Stimulated activated CD4-positive, alpha-beta T cell treated with anti-CD3 and anti-CD28 coated beads, TNF-alpha, amount 100 ng/mL, for 1 hour (primary cell): ENCODE data around the gene TDRD12.
"Not testable (repeated sequence)": the region's sequence is repeated elsewhere in the genome, so short reads cannot be mapped to it uniquely, and the experiment has no call there.

Experiments used
- DNase-seq, 3 donors: peaks; one replicate each; pipeline ENCODE4 v3.0.0-alpha.2; 2020; ENCODE audit warnings: low read depth in 3 of 3, low spot score in 1 of 3

The TDRD12 gene

DNA sequence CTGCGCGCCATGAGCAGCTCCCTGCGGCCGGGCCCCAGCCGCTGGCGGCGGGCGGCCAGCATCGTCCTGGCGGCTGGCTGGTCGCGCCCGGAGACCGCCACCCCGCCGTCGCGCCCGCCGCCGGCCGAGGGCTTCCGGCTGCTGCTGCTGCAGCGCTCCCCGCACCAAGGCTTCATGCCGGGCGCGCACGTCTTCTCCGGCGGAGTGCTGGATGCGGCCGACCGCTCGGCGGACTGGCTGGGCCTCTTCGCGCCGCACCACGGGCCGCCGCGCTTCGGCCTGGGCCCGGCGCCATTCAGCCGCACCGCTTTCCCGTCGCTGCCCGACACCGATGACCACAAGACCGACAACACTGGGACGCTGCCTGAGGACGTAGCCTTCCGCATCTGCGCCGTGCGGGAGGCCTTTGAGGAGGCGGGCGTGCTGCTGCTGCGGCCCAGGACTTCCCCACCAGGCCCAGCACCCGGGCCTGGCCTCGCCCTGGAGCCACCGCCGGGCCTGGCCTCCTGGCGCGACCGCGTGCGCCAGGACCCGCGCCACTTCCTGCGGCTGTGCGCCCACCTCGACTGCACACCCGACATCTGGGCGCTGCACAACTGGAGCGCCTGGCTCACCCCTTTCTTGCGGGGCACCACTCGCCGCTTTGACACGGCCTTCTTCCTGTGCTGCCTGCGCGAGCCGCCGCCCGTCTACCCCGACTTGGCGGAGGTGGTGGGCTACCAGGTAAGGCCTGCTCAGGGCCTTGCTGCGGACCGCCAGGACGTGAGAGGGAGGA, 27.4 kb upstream of the TDRD12 start:
- DNase-seq: peak in 1 of 3 donors; percentile 34

- DNase-seq: no peak
Measured at GRCh38 chr19:32692727-32693061, 26.9 kb upstream of the TDRD12 start.

- not testable (repeated sequence) for DNase-seq
Measured at GRCh38 chr19:32693151-32694108, 26.1 kb upstream of the TDRD12 start.

- not testable (repeated sequence) for DNase-seq
Measured at GRCh38 chr19:32694316-32694715, 25.3 kb upstream of the TDRD12 start.

GRCh38 chr19:32694851-32695250, 24.7 kb upstream of the TDRD12 start:
- not testable (repeated sequence) for DNase-seq

GRCh38 chr19:32695506-32695905, 24.1 kb upstream of the TDRD12 start:
- not testable (repeated sequence) for DNase-seq

DNA sequence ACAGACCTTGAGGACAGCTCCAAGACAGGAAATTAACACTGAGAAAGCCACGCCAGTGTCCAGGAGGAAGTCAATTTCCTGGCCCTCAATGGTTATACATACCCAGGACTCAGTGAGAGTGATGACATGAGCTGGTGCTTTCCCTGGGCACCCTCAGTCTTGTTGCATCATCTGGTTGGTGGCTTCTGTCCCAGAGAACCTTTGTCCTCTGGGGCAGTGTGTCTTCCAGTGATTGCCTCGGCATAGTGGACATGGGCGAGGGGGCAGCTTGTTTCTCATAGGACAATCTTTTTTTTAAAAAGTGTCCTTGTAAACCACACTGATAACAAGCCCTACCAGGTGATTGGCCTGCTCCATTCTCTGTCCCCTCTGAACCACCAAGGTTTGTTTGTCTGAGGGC, 22.8 kb upstream of the TDRD12 start:
- not testable (repeated sequence) for DNase-seq

DNA sequence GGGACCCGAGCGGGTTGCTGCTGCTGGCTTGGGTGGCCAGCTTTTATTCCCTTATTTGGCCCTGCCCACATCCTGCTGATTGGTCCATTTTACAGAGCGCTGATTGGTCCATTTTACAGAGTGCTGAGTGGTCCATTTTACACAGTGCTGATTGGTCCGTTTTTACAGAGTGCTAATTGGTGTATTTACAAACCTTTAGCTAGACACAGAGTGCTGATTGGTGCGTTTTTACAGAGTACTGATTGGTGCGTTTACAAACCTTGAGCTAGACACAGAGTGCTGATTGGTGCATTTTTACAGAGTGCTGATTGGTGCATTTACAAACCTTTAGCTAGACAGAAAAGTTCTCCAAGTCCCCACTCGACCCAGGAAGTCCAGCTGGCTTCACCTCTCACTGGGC, 19.4 kb upstream of the TDRD12 start:
- not testable (repeated sequence) for DNase-seq

DNA sequence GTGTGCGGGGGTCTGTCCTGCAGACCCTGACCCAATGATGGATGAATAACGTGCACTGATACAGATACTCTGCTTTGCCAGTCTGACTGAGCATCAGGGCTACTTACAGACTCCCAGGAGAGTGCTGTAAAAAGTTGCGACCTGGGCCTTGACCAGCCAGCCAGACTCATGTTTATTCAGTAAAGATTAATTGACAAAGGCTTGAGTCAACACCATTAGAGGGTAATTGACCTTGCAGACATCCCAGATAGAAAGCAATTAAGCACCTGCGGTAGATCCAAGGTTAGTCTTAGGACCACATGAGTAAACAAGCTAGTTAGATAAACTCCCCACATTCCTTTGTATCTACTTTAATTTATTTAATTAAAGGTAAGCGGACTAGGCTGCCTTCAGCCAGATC, 17.6 kb upstream of the TDRD12 start:
- no peak for DNase-seq

DNA sequence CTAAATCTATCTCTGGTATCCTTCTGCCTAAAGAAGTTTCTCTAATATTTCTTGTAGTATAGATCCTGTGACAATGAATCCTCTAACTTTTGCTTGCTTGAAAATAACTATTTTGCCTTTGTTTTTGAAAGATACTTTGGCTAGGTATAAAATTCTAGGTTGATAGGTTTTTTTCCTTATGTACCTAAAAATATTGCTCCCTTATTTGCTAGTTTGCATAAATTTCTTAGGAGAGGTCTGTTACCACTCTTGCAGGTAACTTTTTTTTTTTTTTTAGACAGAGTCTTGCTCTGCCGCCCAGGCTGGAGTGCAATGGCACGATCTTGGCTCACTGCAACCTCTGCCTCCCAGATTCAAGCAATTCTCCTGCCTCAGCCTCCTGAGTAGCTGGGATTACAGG, 15.6 kb upstream of the TDRD12 start:
- not testable (repeated sequence) for DNase-seq

DNA sequence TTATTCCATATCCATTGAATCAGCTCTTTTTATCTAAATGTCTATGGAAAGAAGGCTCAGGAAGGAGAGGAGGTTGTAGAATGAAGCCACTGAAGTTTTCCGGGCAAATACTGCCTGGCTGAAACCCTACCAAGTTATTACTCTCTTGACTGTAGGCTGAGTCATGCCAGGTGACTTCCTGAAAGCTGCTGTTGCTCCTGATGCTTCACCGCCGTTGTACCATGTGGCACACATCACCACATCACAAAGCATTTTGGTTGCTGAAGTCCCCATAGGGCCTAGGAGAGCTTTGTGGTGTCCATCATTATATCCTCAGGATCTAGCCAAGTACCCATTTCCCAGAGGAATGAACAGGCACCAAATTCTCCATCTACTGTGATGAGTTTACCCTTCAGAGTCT, 11.1 kb upstream of the TDRD12 start:
- no peak for DNase-seq

DNA sequence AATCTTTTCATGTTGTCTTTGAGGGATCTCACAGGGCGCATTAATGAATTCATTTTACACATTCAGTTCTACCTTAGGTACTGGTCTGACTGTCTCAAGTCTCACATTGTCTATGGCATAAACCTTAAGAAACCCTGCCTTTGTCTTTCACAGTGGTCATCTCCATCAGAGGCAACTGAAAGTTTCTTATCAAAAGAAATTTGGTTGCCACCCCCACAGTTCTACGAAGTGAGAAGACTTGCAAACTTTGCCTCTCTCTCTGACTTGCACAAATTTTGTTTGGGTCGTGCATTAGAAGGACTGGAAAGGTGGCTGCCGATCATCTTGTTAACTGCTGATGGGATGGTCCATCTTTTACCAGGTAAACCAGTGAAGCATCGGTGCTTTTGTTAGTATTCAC, 10.5 kb upstream of the TDRD12 start:
- DNase-seq: no peak

DNA sequence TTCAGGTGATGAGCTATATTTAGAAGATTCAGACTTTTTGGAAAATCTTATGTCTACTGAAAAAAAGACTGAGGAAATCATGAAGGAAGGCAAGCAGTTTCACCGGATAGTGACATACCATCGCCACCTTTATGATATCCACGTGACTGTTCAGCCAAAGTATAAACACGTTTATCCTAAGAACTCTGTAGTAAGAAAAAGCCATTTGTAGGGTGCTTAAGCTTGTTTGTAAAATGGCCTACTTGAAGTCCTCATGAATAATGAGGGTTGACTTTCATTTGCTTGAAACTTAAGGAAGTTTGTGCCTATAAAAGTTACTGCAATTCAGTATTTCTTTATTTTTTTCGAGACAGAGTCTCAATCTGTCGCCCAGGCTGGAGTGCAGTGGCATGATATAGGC, 7.8 kb upstream of the TDRD12 start:
- DNase-seq: no peak

GRCh38 chr19:32716203-32716602, 3.4 kb upstream of the TDRD12 start:
- DNase-seq: not testable (repeated sequence)

GRCh38 chr19:32717496-32717895, 2.1 kb upstream of the TDRD12 start:
- DNase-seq: no peak

- no peak for DNase-seq
Measured at GRCh38 chr19:32718286-32718685, 1.3 kb upstream of the TDRD12 start.

GRCh38 chr19:32720216-32720935, 809 bp downstream of the TDRD12 start:
- no peak for DNase-seq

DNA sequence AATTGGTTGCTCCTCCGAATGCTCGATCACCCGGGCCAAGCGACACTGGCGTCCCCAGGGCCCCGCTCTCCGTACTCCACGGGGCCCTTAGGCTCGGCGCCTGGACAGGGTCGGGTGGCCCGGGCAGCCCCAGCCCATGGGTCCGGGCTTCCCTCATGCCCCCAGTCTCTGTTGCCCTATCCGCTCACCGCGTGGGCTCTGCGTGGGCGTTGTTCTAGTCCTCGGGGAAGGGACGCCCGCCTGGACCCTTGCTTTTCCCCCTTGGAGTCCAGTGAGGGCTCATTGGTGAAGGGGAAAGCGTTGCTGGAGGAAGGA, 1.3 kb downstream of the TDRD12 start:
- no peak for DNase-seq

DNA sequence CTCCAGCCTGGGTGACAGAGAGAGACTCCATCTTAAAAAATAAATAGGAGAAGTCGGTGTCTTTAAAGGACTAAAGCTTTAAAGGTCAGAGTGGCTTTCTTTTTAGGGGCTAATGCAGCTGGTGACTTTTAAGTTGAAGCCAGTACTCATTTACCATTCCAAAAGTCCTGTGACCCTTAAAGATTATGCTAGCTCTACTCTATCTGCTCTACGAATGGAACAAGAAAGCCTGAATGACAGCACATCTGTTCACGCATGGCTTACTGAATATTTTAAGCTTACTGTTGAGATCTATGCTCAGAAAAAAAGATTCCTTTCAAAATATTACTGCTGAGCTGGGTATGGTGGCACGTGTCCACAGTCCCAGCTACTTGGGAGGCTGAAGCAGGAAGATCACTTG, 16.4 kb downstream of the TDRD12 start:
- no peak for DNase-seq

DNA sequence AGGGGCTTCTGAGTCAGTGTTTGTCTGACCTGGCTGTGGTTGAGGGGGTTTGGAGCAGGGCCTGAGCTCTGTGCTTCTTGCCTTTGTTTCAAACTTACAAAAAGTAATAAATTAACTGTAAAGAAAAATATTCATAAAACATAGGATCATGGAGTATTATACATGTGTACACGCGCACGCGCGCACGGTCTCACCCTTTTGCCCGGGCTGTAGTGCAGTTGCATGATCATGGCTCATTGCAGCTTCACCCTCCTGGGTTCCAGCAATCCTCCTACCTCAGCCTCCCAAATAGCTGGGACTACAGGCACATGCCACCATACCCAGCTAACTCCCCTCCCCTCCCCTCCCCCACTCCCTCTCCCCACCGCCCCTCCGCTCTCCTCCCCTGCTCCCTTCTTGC, 23.5 kb downstream of the TDRD12 start:
- DNase-seq: no peak

DNA sequence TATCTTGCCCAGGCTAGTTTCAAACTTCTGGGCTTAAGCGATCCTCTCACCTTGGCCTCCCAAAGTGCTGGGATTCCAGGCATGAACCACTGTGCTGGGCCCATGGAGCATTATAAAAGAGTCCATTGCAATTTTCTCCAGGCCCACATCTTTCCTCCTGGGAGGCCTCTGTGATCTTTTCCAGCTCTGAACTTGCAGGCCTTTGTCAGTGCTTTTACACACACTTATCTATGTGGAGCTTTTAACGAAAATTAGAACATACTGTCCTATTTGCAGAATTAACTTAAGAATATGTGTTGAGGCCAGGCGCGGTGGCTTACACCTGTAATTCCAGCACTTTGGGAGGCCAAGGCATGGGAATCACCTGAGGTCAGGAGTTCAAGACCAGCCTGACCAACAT, 23.9 kb downstream of the TDRD12 start:
- DNase-seq: no peak
